Liver (tissue), 9 donors: ENCODE measurements around the gene VASP. TPM values are rescaled to one million over a fixed set of nuclear protein-coding genes. Genes with fewer than 3 reads are reported as not detected.

Experiments used
- DNase-seq: peaks from one replicate; pipeline ENCODE4 v3.0.0-alpha.2; 2017; ENCODE audit warnings: low spot score
- H3K27ac ChIP-seq, 2 donors: one replicate each; pipeline ENCODE4 v1.7.0; 2013; ENCODE audit warnings: inconsistent platforms in 2 of 2, low read length in 2 of 2, control low read depth in 1 of 2, low read depth in 1 of 2, mild to moderate bottlenecking in 1 of 2
- H3K27me3 ChIP-seq, 4 donors: one replicate each; pipeline versions ENCODE4 v1.6.1 to v1.7.0; 2013; ENCODE audit warnings: low read length in 3 of 4, inconsistent platforms in 1 of 4, mild to moderate bottlenecking in 1 of 4, moderate library complexity in 1 of 4; ENCODE audit not compliant: control insufficient read depth in 4 of 4, insufficient read depth in 4 of 4
- H3K36me3 ChIP-seq, 4 donors: one replicate each; pipeline versions ENCODE4 v1.6.1 to v1.7.0; 2013; ENCODE audit warnings: low read length in 3 of 4, mild to moderate bottlenecking in 3 of 4, low read depth in 1 of 4, moderate library complexity in 1 of 4; ENCODE audit not compliant: control insufficient read depth in 4 of 4, insufficient read depth in 3 of 4
- H3K4me1 ChIP-seq, 4 donors: one replicate each; pipeline versions ENCODE4 v1.6.1 to v1.7.0; 2013; ENCODE audit warnings: low read length in 3 of 4, mild to moderate bottlenecking in 3 of 4, moderate library complexity in 1 of 4; ENCODE audit not compliant: control insufficient read depth in 4 of 4, insufficient read depth in 4 of 4
- H3K4me3 ChIP-seq, 3 donors: one replicate each; pipeline versions ENCODE4 v1.6.1 to v1.7.0; 2013; ENCODE audit warnings: low read length in 3 of 3, control low read depth in 1 of 3, low read depth in 1 of 3, mild to moderate bottlenecking in 1 of 3
- H3K9ac ChIP-seq, 2 donors: one replicate each; pipeline ENCODE4 v1.7.0; 2013; ENCODE audit warnings: low read length in 2 of 2, mild to moderate bottlenecking in 2 of 2, moderate library complexity in 2 of 2, control low read depth in 1 of 2, low read depth in 1 of 2
- H3K9me3 ChIP-seq, 4 donors: one replicate each; pipeline versions ENCODE4 v1.6.1 to v1.7.0; 2013; ENCODE audit warnings: low read length in 3 of 4; ENCODE audit not compliant: control insufficient read depth in 4 of 4
- EGR1 ChIP-seq, 2 donors: IDR thresholded peaks; 2 replicates each; pipeline ENCODE4 v1.6.1; 2016 to 2018; ENCODE audit warnings: antibody characterized with exemption in 2 of 2, low read depth in 2 of 2
- FOXA1 ChIP-seq: IDR thresholded peaks from 2 replicates; pipeline ENCODE4 v1.6.1; 2016; ENCODE audit warnings: antibody characterized with exemption
- HNF4A ChIP-seq, 2 donors: conservative IDR thresholded peaks; 2 replicates each; pipeline ENCODE4 v1.6.1; 2016; ENCODE audit warnings: antibody characterized with exemption in 2 of 2, mild to moderate bottlenecking in 2 of 2
- HNF4G ChIP-seq: IDR thresholded peaks from 2 replicates; pipeline ENCODE4 v1.6.1; 2016; ENCODE audit warnings: antibody characterized with exemption
- JUND ChIP-seq, 2 donors: IDR thresholded peaks; 2 replicates each; pipeline ENCODE4 v1.6.1; 2016; ENCODE audit warnings: antibody characterized with exemption in 2 of 2
- MAX ChIP-seq: IDR thresholded peaks from 2 replicates; pipeline ENCODE4 v1.6.1; 2016; ENCODE audit warnings: antibody characterized with exemption
- RAD21 ChIP-seq, 2 donors: IDR thresholded peaks; 2 replicates each; pipeline ENCODE4 v1.6.1; 2016; ENCODE audit warnings: antibody characterized with exemption in 2 of 2, mild to moderate bottlenecking in 2 of 2
- RXRA ChIP-seq, 2 donors: IDR thresholded peaks; 2 replicates each; pipeline ENCODE4 v1.6.1; 2017 to 2018; ENCODE audit warnings: antibody characterized with exemption in 2 of 2, mild to moderate bottlenecking in 1 of 2
- SP1 ChIP-seq: IDR thresholded peaks from 2 replicates; pipeline ENCODE4 v1.6.1; 2018; ENCODE audit warnings: antibody characterized with exemption, mild to moderate bottlenecking
- TAF1 ChIP-seq: conservative IDR thresholded peaks from 2 replicates; pipeline ENCODE4 v1.6.1; 2016; ENCODE audit warnings: antibody characterized with exemption, mild to moderate bottlenecking
- ZBTB33 ChIP-seq: IDR thresholded peaks from 2 replicates; pipeline ENCODE4 v1.6.1; 2016; ENCODE audit warnings: antibody characterized with exemption
- WGBS: extraction: QIAGEN DNeasy Blood & Tissue Kit; methylation state at CpG from one replicate; pipeline ENCODE4 v1.1.7; 2013; 5-methylcytosine and 5-hydroxymethylcytosine counted together
- polyA plus RNA-seq, 2 donors: library from polyadenylated mRNA; stranded (reverse) in 1 of 2; unstranded in 1 of 2; fragments of 200-250 nt in 1 of 2; fragments of >200 nt in 1 of 2; fragmentation: Nextera tagmentation in 1 of 2; extraction: Ambion mirVana in 1 of 2; gene quantifications; one replicate each; pipeline versions ENCODE4 v1.2.1 to v1.2.3, GENCODE V29; 2013 to 2015
- total RNA-seq, 2 donors: library from RNA; depleted of rRNA; stranded (reverse); fragments of >200 nt; gene quantifications; one replicate each; pipeline ENCODE4 v1.2.3, GENCODE V29; 2014
- TF ChIP-seq, protein P1 (sequence below): fragments of 150-350 bp; IDR thresholded peaks from 2 replicates; pipeline ENCODE4 v1.5.1; 2017; ENCODE audit warnings: improper control_type of control experiment, low read depth, low read length; ENCODE audit not compliant: missing input control
- donor health status: healthy.
- donor health status: healthy.
- donor health status: healthy.
- donor health status: healthy.
- donor health status: healthy.

The VASP gene
- total and polyA plus RNA-seq, 4 donors: 7.3 to 29.1 (median 22.7) TPM

DNA sequence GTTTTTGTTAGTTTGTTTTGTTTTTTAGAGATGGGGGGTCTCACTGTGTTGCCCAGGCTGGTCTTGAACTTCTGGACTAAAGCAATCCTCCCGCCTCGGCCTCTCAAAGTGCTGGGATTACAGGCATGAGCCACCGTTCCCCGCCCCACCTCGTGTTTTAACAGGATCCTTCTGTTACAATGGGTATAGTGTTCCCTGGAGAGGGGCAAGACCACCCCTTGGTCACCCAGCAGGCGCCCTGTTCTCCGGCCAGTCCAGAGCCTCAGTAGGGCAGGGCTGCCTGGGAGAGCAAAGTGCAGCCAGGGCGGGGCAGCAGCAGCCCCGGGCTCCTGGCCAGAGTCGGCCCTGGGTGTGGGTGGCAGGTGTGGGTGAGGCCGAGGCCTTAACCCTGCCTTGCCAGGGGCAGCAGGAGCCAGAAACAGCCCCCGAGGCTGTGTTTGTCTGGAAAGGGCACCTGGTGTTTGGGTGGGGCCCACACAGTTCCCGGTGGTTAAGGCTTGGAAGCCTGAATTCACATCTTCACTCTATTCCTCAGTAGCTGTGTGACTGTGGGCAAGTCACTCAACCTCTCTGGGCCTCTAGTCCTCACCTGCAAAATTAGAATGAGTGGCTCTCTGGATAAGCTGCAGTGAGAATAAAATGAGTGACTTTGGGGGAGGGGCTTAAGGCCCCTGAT, 7.2 kb downstream of the VASP start:
- Histone ChIP-seq H3K36me3 (peaks cover 4 to 13% (median 7%) of the 10 kb centered on the region in 4 donors), H3K27me3 (no peaks in the 10 kb centered on the region), H3K9ac (peak overlapping the region in 1 of 2 donors; percentile 20), H3K4me3 (no peak overlapping the region), H3K4me1 (peaks cover 12 to 28% (median 24%) of the 10 kb centered on the region in 4 donors), H3K9me3 (no peaks in the 10 kb centered on the region), H3K27ac (peak overlapping the region; percentile 20 to 56)
- DNase-seq: peak; percentile 54
- TF ChIP-seq RAD21 (IDR thresholded peaks at IDR 0.05) (peak in 1 of 2 donors; percentile 30), EGR1 (IDR thresholded peaks at IDR 0.05; ENCODE audit: low read depth in 2 of 2) (peak; percentile 14 to 67), HNF4A (conservative IDR thresholded peaks at IDR 0.05) (peak; percentile 87 to 88), FOXA1 (peak; percentile 22), MAX (peak; percentile 23), JUND (IDR thresholded peaks at IDR 0.05) (no peak), ZBTB33 (no peak), TAF1 (no peak), HNF4G (peak; percentile 71), SP1 (peak; percentile 88), RXRA (IDR thresholded peaks at IDR 0.05) (peak; percentile 5 to 39)
- TF ChIP-seq, protein P1, sequence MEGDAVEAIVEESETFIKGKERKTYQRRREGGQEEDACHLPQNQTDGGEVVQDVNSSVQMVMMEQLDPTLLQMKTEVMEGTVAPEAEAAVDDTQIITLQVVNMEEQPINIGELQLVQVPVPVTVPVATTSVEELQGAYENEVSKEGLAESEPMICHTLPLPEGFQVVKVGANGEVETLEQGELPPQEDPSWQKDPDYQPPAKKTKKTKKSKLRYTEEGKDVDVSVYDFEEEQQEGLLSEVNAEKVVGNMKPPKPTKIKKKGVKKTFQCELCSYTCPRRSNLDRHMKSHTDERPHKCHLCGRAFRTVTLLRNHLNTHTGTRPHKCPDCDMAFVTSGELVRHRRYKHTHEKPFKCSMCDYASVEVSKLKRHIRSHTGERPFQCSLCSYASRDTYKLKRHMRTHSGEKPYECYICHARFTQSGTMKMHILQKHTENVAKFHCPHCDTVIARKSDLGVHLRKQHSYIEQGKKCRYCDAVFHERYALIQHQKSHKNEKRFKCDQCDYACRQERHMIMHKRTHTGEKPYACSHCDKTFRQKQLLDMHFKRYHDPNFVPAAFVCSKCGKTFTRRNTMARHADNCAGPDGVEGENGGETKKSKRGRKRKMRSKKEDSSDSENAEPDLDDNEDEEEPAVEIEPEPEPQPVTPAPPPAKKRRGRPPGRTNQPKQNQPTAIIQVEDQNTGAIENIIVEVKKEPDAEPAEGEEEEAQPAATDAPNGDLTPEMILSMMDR: no peak
- WGBS: 27% methylated on average over 13 of the region's 13 CpGs

DNA sequence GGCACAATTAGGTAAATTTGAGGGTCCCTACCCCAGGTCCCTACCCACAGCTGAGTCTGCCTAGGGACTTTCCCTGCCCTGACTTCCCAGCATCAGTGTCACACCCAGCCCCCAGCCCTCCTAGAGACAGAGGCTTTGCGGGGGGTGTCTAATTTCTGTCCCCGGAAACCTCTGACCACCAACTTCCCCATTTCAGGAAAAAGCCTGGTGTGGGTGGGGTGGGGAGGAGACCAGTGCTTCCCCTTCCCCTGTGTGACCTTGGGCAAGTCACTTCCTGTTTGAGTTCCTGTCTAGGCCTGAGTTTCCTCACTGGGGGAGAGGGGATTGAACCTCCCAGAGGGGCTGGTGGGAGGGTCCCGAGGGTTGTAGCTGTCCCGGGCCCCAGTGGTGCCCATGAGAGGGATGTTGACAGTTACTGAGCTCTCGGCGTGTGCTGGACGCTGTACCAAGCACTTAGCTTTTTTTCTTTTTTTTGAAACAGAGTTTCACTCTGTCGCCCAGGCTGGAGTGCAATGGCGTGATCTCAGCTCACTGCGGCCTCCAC, 7.9 kb downstream of the VASP start:
- 68% methylated on average over 10 of the region's 10 CpGs for WGBS
- Histone ChIP-seq H3K9ac (no peak overlapping the region), H3K27me3 (no peaks in the 10 kb centered on the region), H3K4me1 (peaks cover 12 to 22% (median 18%) of the 10 kb centered on the region in 4 donors), H3K9me3 (no peaks in the 10 kb centered on the region), H3K27ac (peak overlapping the region; percentile 20 to 56), H3K4me3 (no peak overlapping the region), H3K36me3 (peaks cover 5 to 16% (median 10%) of the 10 kb centered on the region in 4 donors)
- DNase-seq: no peak
- peak; percentile 57 for TF ChIP-seq MAX
- no peak for TF ChIP-seq ZBTB33
- TF ChIP-seq EGR1 (IDR thresholded peaks at IDR 0.05; ENCODE audit: low read depth in 2 of 2): peak in 1 of 2 donors; percentile 30
